HT-29 (cell line): Measurements from ENCODE around the gene ANKRD11. TPM values are rescaled to one million over a fixed set of nuclear protein-coding genes. Genes with fewer than 3 reads are reported as not detected.
"Not testable (repeated sequence)": the region's sequence is repeated elsewhere in the genome, so short reads cannot be mapped to it uniquely, and the experiment has no call there.

ENCODE experiments used
- DNase-seq: peaks from one replicate; pipeline ENCODE4 v3.0.0-alpha.2; 2015; ENCODE audit warnings: low spot score
- total RNA-seq: library from RNA; depleted of rRNA; stranded (reverse); fragments of >200 nt; shearing (Covaris generic); gene quantifications from 2 replicates; pipeline ENCODE4 v1.2.3, GENCODE V29; 2014

Gene ANKRD11
- total RNA-seq, 1 experiment from 2014 or later: 122 TPM

- DNase-seq: no peak
Measured at GRCh38 chr16:89482150-89482816, 8.1 kb downstream of the ANKRD11 start.

- no peak for DNase-seq
Measured at GRCh38 chr16:89481356-89481955, 8.9 kb downstream of the ANKRD11 start.

- DNase-seq: no peak
Measured at GRCh38 chr16:89478576-89479221, 11.7 kb downstream of the ANKRD11 start.

GRCh38 chr16:89476811-89477261, 13.5 kb downstream of the ANKRD11 start:
- DNase-seq: no peak

GRCh38 chr16:89476379-89476778, 14.0 kb downstream of the ANKRD11 start:
- peak; percentile 53 for DNase-seq

- DNase-seq: no peak
Measured at GRCh38 chr16:89475144-89475543, 15.2 kb downstream of the ANKRD11 start.

GRCh38 chr16:89473791-89474414, 16.5 kb downstream of the ANKRD11 start:
- DNase-seq: no peak

- DNase-seq: no peak
Measured at GRCh38 chr16:89473136-89473712, 17.1 kb downstream of the ANKRD11 start.

- no peak for DNase-seq
Measured at GRCh38 chr16:89472711-89473075, 17.7 kb downstream of the ANKRD11 start.

- no peak for DNase-seq
Measured at GRCh38 chr16:89467382-89467781, 23.0 kb downstream of the ANKRD11 start.

- DNase-seq: no peak
Measured at GRCh38 chr16:89466920-89467319, 23.4 kb downstream of the ANKRD11 start.

GRCh38 chr16:89463312-89463711, 27.0 kb downstream of the ANKRD11 start:
- not testable (repeated sequence) for DNase-seq

- DNase-seq: not testable (repeated sequence)
Measured at GRCh38 chr16:89462639-89463038, 27.7 kb downstream of the ANKRD11 start.

GRCh38 chr16:89461890-89462289, 28.5 kb downstream of the ANKRD11 start:
- not testable (repeated sequence) for DNase-seq

GRCh38 chr16:89460556-89460955, 29.8 kb downstream of the ANKRD11 start:
- no peak for DNase-seq

- no peak for DNase-seq
Measured at GRCh38 chr16:89458967-89459366, 31.4 kb downstream of the ANKRD11 start.

GRCh38 chr16:89458551-89458950, 31.8 kb downstream of the ANKRD11 start:
- no peak for DNase-seq

GRCh38 chr16:89456419-89456959, 33.9 kb downstream of the ANKRD11 start:
- DNase-seq: no peak

- DNase-seq: no peak
Measured at GRCh38 chr16:89455692-89456091, 34.7 kb downstream of the ANKRD11 start.

- no peak for DNase-seq
Measured at GRCh38 chr16:89455178-89455577, 35.2 kb downstream of the ANKRD11 start.

- not testable (repeated sequence) for DNase-seq
Measured at GRCh38 chr16:89454378-89455125, 35.8 kb downstream of the ANKRD11 start.
